GM19328 (cell line): ENCODE data around the gene IFITM5.
"Not testable (repeated sequence)": the region's sequence is repeated elsewhere in the genome, so short reads cannot be mapped to it uniquely, and the experiment has no call there.

Experiments
- ATAC-seq: cut with Tn5 transposase; IDR thresholded peaks from one replicate; pipeline ENCODE4 v1.9.1; 2021; ENCODE audit warnings: mild to moderate bottlenecking, moderate library complexity; ENCODE audit not compliant: unreplicated experiment

IFITM5 gene

DNA sequence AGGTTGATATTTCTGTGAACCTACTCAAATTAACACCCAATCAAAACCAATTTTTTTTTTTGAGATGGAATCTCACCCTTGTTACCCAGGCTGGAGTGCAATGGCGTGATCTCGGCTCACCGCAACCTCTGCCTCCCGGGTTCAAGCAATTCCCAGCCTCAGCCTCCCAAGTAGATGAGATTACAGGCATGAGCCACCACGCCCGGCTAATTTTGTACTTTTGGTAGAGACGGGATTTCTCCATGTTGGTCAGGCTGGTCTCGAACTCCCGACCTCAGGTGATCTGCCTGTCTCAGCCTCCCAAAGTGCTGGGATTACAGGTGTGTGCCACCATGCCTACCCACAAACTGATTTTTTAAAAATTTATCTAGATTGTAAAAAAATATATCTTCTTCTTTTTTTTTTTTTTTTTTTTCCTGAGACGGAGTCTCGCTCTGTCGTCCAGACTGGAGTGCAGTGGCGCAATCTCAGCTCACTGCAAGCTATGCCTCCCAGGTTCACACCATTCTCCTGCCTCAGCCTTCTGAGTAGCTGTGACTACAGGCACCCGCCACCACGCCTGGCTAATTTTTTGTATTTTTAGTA is 29.3 kb upstream of the IFITM5 start:
- ATAC-seq = not testable (repeated sequence)

DNA sequence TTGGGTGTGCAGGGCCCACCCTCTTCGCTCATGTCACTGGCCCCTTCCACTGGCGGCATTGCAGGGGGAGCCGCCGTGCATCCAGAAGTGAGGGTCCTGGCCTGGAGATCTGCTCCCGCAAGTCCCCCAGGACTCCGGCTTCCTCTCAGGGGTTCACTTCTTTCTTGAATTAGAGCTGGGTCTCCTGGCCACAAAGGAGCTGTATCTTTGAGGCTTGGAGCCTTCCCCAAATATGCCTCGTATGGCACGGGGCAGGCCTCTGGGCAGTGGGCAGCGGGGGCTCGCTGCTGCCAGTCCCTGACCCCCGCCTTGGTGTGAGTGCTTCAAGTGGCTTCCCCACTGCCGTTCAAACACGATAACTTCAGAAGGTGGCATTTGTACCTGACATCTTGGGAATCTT is 28.7 kb upstream of the IFITM5 start:
- ATAC-seq = no peak

DNA sequence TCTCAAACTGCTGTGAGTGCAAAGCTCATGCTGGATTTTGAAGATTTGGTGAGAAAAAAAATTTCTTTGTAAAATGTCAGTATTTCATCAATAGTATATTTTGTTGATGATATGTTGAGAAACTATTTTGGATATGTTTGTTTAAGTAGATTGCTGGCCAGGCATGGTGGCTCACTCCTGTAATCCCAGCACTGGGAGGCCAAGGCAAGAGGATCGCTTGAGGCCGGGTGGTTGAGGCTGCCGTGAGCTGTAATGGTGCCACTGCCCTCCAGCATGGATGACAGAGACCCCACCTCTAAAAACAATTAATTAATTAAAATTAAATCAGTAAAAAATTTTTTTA is 28.2 kb upstream of the IFITM5 start:
- ATAC-seq = no peak

- no peak for ATAC-seq
These were observed 27.7 kb upstream of the IFITM5 start for GRCh38 chr11:326842-327580.

GRCh38 chr11:326592-326841 is 27.2 kb upstream of the IFITM5 start:
- no peak for ATAC-seq

GRCh38 chr11:325796-326591 is 26.7 kb upstream of the IFITM5 start:
- no peak for ATAC-seq

- not testable (repeated sequence) for ATAC-seq
These were observed 25.5 kb upstream of the IFITM5 start for GRCh38 chr11:324593-325517.

- no peak for ATAC-seq
These were observed 24.8 kb upstream of the IFITM5 start for GRCh38 chr11:324156-324555.

GRCh38 chr11:319888-320273 is 20.6 kb upstream of the IFITM5 start:
- not testable (repeated sequence) for ATAC-seq

- ATAC-seq = not testable (repeated sequence)
These were observed 20.0 kb upstream of the IFITM5 start for GRCh38 chr11:319121-319887.

DNA sequence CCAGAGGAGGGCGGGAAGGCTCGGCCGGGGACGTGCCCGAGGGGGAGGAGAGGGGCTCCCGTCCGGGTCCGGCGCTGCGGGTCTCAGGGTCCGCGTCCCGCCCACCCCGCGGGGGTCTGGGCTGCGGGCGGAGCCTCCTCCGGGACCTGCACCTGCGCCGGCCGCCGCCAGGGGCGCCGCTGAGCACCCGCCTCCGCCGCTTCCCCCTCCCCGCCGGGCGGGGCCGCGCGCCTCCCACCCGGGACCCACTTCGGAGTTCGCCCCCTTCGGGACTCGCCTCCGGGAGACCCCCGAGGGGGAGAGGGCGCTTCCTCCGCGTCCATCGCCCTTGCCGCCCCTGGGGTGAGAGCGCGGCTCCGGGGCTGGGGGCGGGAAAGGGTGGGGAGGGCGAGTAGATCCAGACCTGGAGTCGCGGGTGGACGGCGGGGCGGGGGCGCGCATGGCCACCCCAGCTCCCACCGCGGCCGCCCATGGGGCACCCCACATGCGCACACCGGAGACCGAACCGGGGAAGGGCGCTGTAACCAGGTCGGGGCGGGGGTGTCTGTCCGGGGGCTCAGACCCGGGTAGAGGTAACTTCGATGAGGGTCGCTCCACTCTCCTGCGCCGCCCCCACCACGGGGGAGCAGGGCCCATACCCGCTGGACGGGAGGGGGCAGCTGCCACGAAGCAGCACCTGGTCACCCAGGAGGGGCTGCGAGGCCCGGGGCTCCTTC is 19.2 kb upstream of the IFITM5 start:
- ATAC-seq = not testable (repeated sequence)

GRCh38 chr11:317668-318404 is 18.5 kb upstream of the IFITM5 start:
- not testable (repeated sequence) for ATAC-seq

DNA sequence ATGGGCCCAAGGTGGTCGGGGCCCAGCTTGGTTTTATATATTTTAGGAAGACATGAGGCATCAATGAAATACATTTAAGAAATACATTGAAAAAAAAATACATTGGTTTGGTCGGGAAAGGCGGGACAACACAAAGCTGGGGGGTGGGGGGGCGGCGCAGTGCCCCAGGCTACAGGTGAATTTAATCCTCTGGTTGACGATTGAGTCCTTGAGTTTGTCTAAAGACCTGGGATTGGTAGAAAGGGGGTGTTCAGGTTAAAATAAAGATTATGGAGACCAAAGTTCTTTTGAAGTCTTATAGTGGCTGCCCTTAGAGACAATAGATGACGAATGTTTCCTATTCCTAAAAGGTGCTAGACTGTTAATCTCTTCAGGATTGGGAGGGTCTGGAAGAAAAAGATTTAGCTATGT is 17.6 kb upstream of the IFITM5 start:
- ATAC-seq = no peak

- no peak for ATAC-seq
These were observed 16.8 kb upstream of the IFITM5 start for GRCh38 chr11:316031-316701.

DNA sequence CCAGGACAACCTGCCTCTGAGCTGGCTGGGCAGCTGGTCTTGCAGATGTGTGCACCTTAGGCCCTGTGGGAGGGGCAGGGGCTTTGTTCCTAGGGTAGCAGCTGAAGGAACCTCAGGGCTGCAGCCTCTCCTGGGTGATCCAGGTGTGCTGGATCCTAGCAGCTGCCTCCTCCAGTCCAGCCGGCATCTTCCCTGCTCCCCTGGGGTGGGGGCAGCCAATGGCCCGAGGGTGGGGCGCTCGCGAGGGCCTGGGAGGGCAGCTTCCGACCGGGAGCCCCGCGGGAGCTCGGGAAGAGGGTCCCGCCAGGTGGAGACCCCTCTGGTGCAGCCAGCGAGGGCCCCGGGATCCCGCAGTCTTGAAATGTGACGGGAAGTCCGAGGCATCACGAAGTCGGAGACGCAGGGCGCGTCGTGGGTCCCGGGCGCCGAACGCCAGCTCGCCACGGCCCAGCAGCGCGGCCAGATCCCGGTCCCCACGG is 16.2 kb upstream of the IFITM5 start:
- no peak for ATAC-seq

DNA sequence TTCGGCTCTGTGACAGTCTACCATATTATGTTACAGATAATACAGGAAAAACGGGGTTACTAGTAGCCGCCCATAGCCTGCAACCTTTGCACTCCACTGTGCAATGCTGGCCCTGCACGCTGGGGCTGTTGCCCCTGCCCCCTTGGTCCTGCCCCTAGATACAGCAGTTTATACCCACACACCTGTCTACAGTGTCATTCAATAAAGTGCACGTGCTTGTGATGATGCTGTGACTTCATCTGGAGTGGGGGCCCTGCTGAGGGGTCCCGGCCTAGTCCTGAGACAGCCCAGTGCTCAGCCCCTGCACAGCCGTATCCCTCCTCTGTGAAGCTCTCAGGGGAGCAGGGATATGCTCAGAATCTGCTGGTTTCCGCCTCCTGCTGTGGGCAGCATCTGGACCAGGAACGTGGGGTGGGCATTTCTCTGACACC is 15.7 kb upstream of the IFITM5 start:
- ATAC-seq = no peak

DNA sequence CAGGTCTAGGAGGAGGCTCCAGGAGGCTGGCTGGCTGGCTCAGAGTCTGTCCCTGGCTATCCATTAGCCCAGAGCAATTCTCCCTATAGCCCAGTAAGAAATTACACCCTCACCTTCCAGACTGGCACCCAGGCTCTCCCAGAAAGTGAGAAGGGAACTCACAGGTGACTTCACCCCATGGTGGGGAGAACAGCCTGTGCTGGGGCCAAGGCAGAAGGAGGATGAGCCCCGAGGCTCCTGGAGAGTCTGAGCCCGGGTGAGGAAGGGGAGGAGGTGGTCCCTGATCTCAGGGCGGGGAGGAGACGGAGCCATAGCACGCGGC is 15.2 kb upstream of the IFITM5 start:
- not testable (repeated sequence) for ATAC-seq

DNA sequence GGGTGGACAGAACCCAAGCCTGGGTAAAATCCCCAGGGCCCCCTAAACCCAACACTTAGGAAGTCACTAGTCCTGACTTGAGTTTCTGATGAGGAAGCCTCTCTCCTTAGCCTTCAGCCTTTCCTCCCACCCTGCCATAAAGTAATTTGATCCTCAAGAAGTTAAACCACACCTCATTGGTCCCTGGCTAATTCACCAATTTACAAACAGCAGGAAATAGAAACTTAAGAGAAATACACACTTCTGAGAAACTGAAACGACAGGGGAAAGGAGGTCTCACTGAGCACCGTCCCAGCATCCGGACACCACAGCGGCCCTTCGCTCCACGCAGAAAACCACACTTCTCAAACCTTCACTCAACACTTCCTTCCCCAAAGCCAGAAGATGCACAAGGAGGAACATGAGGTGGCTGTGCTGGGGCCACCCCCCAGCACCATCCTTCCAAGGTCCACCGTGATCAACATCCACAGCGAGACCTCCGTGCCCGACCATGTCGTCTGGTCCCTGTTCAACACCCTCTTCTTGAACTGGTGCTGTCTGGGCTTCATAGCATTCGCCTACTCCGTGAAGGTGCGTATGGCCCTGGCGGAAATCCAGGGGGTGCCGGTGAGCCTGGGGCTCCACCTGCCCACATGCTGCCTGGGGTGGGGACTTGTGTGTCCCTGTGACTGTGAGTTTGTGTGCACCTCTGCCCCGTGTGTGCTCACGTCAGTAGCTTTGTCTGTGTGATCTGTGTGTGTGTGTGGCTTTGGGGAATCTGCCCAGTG is 14.6 kb upstream of the IFITM5 start, which contains the start of gene IFITM1:
IFITM1 (plus strand) TSS at position 254 of the 767 bp plus-strand sequence; CDS start at position 385, 131 bp downstream.
- ATAC-seq = no peak
